HG03432 (cell line): Measurements from ENCODE around the gene FAM90A26.
"Not testable (repeated sequence)": the region's sequence is repeated elsewhere in the genome, so short reads cannot be mapped to it uniquely, and the experiment has no call there.

Experiments
- ATAC-seq: cut with Tn5 transposase; IDR thresholded peaks from one replicate; pipeline ENCODE4 v1.9.1; 2021; ENCODE audit warnings: mild to moderate bottlenecking, moderate library complexity; ENCODE audit not compliant: unreplicated experiment

FAM90A26 gene

DNA sequence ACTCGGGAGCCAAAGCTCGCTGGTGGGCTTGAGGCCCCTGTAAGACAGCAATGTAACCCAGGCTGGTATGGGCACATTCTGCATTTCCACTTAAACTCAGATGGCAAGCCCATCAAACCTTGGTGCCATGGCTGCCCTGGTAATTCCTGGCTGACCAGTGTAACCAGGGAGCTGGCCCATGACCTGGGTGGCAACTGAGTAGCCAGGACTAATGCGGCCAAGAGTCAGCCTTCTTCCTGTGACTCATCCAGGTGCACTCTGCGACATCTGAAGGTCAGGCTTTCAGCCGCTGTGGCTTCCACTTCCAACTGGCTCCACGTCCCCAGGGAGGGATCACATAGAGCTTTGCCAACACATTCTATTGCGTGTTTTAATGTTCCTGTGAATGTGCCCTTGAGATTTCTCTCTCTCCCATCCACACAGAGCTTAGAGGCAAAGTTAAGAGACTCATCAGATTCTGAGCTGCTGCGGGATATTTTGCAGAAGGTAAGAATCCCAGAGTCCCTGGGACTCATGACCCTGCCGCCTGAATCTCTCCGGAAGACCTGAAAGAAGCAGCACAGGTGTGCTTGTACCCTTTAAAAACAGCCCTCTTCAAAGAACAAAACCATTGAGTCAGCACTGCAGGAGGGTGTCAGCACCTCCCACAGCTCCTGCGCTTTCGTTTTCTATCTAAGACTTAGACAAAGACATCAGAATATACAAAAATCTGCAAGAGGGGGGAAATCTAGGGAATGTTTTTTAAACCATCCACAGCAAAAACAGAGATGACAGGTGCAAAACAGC, 14.9 kb upstream of the FAM90A26 start:
- ATAC-seq = not testable (repeated sequence)

DNA sequence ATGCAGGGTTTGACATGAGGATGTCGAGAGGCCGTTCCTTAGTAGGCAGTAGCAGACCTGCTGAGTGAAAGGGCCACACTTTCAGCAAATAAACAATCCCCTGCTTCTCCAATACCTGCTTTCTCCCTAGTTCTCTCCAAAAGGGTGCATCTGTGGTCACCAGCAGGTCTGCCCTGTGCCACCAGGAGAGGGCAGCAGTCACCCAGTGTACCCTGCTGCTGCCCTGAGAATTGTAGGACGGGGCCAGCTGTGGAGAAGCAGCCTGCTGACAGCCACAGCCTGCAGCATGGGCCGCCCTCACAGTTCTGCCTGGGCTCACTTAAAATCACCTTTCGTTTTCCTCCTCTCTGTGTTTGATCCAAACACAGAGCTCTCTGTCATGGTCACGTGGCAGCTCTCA, 11.8 kb upstream of the FAM90A26 start:
- not testable (repeated sequence) for ATAC-seq

DNA sequence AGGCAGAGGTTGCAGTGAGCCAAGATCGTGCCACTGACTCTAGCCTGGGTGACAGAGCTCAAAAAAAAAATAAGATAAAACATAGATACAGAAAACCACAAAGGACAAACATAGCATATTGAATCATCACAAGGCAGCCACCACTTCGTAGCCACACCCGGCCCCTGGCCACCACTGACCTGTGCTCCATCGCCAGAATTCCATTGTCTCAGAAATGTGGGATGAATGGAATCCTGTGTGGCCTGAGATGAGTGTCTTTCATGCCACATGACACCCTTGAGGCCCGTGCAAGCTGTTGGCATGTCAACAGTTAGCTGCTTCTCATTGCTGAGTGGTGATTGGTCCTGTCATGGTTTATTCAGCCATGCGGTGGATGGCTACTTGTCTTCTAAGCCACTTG, 10.2 kb upstream of the FAM90A26 start:
- ATAC-seq = not testable (repeated sequence)

DNA sequence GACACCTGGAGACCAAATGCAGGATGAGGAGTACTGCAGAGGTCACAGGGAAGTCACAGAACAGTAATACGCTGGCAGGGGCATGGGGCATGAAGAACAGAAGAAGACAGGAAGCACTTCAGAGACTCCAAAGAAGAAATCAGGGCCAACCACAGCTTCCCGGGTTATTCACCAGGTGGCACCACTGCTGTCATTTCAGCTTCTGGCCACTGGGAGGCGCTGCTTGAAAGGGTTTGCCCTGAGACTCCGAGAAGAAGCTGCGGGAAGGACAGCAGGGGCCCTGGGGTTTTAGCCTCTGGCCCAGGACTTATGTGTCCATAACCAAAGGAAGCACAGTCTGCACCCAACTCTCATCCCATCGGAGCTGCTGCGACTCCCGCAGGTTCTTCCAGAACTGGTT, 4.2 kb upstream of the FAM90A26 start:
- not testable (repeated sequence) for ATAC-seq

DNA sequence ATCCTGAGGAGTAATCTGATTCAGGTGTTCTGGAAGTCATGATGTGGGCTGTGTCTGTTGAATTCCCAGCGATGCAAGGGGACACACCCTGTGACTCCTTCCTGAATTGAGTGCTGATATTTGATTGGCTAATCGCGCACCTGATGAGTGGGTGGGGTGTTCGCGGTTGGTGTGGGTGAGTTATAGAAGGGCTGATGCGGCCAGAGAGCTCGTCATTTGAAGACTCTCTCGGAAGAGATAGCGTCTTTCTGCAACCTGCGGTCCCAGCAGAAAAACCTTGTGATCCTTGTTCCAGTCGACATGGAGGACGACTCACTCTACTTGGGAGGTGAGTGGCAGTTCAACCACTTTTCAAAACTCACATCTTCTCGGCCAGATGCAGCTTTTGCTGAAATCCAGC, 40.1 kb downstream of the FAM90A26 start, which contains the start of gene USP17L10:
TSS of gene USP17L10 (plus strand) at position 301 of the 400 bp plus-strand sequence. CDS start at position 301, 0 bp downstream.
- ATAC-seq = not testable (repeated sequence)

DNA sequence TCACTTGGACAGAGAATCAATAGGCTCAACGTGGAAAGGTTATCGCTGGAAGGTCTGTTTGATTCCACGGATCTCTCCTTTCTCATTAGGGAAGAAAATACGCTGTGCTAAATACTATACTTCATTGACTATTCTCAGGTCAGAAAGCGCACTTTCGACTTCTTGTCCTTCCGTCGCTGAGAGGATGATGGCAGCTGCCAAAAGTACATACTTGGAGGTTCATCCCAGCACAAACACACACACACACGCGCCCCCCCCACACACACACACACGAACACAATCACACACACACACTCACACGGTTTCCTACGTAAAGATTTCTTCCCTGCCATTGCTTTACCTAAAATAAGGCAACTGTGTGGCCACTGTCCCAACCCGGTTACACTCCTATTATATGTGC, 44.5 kb downstream of the FAM90A26 start:
- ATAC-seq = not testable (repeated sequence)

DNA sequence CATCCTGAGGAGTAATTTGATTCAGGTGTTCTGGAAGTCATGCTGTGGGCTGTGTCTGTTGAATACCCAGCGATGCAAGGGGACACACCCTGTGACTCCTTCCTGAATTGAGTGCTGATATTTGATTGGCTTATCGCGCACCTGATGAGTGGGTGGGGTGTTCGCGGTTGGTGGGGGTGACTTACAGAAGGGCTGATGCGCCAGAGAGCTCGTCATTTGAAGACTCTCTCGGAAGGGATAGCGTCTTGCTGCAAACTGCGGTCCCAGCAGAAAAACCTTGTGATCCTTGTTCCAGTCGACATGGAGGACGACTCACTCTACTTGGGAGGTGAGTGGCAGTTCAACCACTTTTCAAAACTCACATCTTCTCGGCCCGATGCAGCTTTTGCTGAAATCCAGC, 44.9 kb downstream of the FAM90A26 start, which contains the start of gene USP17L11:
TSS of gene USP17L11 (plus strand) at position 301 of the 400 bp plus-strand sequence. CDS start at position 301, 0 bp downstream.
- not testable (repeated sequence) for ATAC-seq

DNA sequence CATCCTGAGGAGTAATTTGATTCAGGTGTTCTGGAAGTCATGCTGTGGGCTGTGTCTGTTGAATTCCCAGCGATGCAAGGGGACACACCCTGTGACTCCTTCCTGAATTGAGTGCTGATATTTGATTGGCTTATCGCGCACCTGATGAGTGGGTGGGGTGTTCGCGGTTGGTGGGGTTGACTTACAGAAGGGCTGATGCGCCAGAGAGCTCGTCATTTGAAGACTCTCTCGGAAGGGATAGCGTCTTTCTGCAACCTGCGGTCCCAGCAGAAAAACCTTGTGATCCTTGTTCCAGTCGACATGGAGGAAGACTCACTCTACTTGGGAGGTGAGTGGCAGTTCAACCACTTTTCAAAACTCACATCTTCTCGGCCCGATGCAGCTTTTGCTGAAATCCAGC, 49.6 kb downstream of the FAM90A26 start, which contains the start of gene USP17L12:
TSS of gene USP17L12 (plus strand) at position 301 of the 400 bp plus-strand sequence. CDS start at position 301, 0 bp downstream.
- not testable (repeated sequence) for ATAC-seq

DNA sequence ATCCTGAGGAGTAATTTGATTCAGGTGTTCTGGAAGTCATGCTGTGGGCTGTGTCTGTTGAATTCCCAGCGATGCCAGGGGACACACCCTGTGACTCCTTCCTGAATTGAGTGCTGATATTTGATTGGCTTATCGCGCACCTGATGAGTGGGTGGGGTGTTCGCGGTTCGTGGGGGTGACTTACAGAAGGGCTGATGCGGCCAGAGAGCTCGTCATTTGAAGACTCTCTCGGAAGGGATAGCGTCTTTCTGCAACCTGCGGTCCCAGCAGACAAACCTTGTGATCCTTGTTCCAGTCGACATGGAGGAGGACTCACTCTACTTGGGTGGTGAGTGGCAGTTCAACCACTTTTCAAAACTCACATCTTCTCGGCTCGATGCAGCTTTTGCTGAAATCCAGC, 54.4 kb downstream of the FAM90A26 start, which contains the start of gene USP17L13:
TSS of gene USP17L13 (plus strand) at position 301 of the 400 bp plus-strand sequence. CDS start at position 301, 0 bp downstream.
- ATAC-seq = not testable (repeated sequence)
